Activated CD8-positive, alpha-beta memory T cell treated with anti-CD3 and anti-CD28 coated beads, Interleukin-2, amount 50 U/mL, for 4 hours (primary cell): ENCODE results near the gene MSH3.
"Not testable (repeated sequence)": the region's sequence is repeated elsewhere in the genome, so short reads cannot be mapped to it uniquely, and the experiment has no call there.

Experiments used
- DNase-seq: peaks from one replicate; pipeline ENCODE4 v3.0.0-alpha.2; 2020

MSH3 gene

DNA sequence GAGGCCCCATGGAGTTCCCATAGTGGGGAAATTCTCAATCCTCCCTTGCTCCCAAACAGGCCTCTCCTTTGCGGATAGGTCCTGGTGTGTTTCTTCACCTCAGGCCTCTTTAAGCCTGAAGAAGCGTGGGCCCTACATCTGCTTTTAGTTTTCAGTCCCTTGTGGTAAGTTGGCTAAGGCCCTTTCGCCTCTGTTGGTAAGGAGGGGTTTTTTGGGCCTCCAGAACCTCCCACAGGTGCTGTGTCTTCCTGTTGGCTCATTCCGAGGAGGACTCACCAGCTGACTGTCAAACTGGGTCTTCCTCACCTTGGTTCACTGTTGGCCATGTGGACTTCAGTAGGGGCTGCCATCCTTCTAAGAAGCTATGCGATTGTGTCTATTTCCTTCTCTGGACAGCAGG, 56.8 kb downstream of the MSH3 start:
- DNase-seq, result no peak

DNA sequence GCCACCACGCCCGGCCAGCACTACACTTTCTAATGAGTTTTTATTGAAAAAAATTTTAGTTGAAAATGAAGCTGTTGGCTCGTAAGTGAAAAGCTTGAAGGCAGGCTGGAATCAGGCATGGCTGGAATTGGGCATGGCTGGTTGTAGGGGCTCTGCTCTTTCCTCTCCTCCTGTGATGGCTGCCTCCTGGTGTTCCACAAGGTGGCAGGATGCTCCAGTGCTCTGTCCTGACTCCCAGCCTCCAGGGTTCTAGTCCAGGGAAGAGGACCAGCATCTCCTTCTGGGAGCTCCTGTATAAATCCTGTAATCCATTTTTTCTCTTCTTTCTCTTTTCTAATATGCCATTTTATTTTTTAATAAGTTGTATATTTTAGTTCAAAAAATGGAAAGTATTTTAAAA, 57.5 kb downstream of the MSH3 start:
- DNase-seq, result no peak

DNA sequence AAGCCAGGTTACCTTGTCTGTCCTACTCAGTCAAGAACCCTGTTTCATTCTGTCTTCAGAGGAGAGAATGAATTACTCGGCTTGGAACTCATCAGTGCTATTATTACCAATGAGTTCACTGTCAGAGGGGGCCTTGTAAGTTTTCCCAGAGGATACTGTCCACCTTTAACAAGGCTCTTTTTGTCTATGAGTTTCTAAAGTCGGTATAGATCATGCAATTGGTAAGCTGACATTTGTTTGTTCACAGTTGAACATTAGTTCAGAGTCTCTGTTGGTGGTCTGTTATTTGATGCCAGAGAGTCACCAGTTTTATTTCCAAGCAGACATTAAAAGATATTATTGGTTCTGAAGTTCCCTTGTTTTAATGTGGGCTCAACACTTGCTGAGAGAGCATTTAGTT, 58.5 kb downstream of the MSH3 start:
- DNase-seq, result no peak

DNA sequence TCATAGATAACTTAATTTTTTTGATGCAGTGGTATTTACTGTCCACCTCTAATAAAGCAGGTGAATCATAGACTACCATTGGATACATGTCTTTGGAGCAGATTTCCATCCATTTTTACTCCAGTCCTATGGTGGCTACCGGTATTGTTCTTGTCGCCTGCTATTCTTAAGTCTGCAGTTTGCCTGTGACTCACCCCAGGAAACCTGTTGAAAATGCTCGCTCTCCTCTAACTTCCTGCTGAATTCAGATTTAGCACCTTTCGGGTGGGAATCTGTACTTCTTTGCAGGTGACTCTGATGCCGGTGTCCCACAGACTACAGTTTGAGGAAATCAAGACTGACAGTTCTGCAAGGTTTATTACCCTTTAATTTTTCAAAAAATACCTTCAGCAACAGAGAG, 59.2 kb downstream of the MSH3 start:
- DNase-seq, result no peak

DNA sequence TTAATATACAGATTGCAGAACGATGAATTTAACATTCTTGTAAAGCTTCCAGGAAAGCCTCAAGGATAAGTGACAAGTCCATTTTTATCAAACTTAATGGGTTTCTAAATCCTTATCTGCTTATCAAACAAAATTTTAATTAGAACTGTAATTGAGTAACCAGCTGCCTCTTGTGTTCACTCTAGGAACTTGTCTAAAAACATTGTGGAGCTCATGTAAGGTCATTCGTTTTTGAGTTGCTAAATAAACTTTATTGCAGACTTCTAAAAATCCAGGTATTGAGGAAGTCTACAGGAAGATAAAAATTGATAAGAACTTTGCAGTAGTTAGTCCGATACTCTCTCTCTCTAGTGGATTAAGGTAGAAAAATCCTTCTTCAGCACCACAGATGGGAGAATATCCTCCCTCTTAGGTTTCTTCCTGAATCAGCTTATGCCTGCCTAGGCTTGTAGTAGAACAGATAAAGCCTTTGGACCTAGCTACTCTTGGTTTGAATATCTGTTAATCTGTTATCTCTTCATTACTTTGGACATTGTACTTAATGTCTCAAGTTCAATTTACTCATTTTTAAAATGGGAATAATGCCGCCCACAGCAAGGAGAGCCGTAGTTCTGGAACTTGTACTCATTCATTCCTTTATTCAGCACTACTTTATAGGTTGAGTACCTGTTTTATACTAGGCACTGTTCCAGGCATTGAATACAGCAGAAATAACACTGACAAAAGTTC, 60.3 kb downstream of the MSH3 start:
- no peak for DNase-seq

DNA sequence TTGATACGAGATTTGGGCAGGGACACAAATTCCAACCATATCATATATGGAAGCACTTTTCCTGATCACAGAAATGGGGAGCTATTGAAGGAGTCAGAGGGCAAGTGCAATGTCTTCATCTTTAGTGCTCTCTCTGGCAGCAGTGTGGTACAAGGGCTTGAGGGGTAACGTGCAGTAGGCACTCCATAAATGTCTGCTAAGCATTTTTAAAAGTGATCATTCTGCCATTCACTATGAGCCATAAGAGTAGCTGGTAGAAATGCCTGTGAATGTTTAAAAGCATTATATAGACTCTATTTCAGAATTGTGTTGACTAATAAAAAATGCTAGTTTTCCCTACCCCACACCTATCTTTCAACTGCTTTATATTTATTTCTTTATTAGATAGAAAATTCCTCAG, 61.4 kb downstream of the MSH3 start:
- no peak for DNase-seq

DNA sequence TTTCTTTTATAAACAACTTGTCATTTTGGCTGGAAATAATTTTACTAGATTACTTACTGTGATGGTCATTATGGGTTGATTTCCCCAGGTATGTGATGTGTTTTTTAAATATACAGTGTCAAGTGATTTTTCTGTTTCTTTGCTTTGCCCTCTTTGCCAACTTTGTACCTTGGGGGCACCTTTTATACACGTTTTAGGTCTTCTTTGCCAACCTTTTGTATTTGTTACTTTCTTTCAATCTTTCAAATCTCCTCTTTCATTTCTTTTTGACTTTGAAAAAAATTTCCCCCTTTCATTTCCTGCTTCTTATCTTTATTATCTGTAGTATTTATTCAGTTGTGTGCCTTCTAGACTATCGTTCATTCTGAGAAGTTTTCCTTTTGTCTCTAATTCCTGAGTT, 65.7 kb downstream of the MSH3 start:
- no peak for DNase-seq

DNA sequence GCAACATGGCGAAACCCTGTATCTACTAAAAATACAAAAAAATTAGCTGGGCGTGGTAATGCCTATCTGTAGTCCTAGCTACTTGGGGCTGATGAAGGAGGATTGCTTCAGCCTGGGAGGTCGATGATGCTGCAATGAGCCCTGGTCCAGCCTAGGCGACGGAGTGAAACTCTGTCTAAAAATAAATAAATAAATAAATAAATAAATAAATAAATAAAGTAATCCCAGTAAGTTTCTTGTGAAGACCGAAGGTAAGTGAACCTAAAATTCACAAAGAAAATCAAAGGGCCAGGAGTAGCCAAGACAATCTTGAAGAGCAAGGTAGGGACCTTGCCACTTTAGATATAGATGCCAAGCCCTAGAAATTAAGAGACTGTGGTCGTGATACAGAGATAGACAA, 68.5 kb downstream of the MSH3 start:
- no peak for DNase-seq

DNA sequence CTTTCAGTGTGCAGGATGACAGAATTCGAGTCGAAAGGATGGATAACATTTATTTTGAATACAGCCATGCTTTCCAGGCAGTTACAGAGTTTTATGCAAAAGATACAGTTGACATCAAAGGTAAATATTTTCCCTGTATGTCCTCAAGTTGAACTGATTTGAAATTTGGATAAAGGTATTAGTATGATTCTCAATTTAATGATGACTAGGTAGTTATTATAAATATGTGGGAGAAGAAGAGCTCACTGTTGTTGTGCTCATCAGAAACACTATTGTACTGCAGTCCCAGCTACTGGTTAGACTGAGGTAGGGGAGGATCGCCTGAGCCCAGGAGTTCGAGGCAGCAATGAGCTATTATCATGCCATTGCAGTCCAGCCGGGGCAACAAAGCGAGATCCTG, 71.0 kb downstream of the MSH3 start:
- no peak for DNase-seq

DNA sequence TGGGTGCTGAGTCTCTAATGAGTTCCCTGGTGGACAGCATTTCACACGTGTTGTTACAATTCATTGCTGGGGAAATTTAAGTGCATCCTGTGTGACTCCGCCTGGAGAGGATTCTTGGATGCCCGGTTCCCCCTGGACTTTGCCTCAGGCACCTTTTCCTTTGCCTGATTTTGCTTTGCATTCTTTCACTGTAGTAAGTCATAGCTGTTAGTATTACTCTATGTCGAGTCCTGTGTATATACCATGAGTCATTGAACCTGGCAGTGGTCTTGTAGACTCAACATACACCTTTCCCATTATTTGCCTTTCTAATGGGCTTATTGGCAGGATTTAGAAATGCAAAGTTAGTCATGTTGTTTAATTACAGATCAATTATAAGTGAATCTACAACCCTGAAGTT, 82.3 kb downstream of the MSH3 start:
- no peak for DNase-seq

DNA sequence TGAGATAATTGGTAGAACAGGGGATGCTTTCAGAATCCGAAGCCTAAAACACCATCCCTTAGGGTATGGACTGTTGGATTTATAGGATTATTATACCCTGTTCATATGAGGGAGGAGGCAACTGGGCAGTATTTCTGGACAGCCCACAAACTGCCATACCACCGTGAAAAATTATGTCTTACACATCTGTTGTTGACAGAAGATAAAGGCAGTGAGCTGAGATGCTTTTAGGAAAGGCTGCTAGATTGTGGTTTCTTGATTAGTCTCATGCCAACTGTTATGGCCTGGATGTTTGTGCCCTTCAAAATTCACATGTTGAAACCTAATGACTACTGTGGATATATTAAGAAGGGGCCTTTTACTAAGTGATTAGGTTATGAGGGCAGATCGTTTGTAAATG, 84.0 kb downstream of the MSH3 start:
- DNase-seq, result no peak

DNA sequence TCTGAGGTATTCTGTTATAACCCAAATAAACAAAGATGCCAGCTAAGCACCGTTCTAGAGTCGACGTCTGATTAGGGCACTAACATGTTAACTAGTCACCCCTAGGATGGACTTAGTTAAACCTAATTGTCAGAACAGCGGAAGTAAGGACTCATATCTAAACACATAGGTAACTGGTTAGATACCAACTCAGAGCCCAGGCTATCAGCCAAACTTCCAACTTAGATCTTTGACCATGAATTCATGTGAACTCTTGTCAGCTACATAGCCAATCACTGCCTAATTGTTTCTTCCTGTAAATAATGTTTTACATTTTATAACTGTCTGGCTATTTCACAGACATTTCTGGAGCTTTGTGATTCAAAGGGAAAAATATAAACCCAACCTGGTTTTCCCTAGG, 84.6 kb downstream of the MSH3 start:
- no peak for DNase-seq

DNA sequence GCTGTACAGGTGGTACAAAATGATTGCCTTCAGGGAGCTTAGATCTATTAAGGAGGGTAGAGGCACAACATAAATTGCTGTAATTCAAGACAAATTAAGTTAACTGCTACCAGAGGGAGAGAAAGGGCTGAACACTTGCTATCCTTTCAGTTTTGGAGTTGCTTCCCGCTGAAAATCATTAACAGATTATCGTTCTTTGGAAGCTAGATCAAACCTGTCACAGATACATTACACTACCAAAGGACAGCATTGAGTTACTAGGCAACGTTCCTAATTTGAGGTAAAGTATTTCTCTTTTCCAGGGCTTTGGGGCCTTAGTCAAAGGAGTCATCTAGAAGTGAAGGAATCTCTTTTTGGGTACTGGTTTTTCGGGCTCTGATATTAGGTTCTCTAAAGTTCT, 85.0 kb downstream of the MSH3 start:
- DNase-seq, result no peak

DNA sequence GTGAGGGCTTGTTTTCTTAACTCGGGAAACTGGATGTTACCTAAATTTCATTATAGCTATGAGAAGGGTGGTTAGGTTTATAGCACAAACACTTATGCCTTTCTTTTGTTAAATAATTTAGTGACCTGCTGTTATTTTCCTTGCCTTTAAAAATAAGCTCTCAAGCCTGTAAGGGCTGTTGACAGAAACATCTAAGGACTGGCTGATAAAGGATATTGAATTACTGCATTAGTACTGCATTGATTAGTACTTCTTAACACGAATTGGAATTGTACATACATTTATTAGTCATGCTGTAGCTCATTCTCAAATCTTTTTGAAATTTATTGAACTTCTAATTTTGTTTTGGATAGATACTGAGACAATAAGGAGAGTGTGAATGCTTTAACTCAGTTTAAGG, 85.4 kb downstream of the MSH3 start:
- DNase-seq, result no peak

DNA sequence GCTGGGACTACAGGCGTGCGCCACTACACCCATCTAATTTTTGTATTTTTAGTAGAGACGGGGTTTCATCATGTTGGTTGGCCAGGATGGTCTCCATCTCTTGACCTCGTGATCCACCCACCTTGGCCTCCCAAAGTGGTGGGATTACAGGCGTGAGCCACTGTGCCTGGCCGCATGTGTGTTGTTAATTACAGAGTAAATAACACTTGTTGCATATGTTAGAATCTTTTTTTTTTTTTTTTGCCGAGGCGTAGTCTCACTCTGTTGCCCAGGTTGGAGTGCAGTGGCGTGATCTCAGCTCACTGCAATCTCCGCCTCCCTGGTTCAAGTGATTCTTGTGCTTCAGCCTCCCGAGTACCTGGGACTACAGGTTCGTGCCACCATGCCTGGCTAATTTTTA, 86.0 kb downstream of the MSH3 start:
- not testable (repeated sequence) for DNase-seq

DNA sequence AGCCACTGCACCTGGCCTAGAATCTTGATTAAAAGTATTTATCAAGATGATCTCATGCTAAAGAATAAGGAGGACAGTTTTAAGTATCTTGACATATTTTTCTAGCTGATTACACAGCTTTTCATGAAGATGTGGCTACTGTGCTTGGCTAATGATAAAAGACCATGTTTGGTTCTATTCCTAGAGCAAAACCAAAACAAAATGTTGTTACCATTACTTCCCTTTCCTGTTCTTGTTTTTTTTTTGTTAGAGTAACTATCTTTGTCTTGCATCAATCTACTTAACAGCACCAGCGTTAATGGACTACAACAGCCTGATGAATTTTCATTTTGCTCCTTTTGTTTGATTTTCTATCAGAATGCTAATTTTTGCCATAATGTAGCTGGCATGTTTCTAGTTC, 86.5 kb downstream of the MSH3 start:
- DNase-seq, result no peak

DNA sequence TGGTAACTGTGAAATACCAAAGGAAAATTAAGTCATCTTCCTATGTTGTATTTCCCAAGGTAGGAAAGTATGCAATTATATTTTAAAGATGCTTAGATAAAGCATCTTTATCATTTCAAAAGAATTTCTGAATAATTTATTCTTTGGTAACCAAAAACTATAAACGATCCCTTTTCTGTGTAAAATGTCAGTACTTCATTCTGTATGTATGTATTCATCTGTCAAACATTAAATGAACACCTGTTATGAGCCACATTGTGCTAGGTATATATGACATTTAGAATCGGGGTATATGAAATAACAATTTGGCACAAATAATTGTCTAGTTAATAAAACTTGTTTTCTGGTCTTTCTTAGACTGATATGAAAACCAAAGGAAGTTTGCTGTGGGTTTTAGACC, 89.7 kb downstream of the MSH3 start:
- no peak for DNase-seq

DNA sequence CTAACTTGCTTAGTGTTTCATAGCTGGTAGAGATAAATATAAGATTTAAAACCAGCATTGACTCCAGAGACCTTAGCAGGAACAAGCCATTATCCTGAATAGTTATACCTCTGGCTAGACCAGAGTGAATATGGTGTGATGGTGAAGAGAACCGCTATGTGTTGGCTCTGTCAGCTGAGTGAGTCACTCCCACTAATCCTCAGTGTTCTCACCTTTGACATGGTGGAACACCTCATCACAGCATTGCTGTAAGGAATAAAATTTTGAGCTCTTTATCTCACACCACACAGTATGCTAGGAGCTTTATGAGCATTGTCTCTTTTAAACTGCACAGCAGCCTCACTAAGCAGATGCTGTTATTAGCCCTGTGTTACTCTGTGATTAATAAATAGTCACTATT, 91.0 kb downstream of the MSH3 start:
- DNase-seq, result no peak

DNA sequence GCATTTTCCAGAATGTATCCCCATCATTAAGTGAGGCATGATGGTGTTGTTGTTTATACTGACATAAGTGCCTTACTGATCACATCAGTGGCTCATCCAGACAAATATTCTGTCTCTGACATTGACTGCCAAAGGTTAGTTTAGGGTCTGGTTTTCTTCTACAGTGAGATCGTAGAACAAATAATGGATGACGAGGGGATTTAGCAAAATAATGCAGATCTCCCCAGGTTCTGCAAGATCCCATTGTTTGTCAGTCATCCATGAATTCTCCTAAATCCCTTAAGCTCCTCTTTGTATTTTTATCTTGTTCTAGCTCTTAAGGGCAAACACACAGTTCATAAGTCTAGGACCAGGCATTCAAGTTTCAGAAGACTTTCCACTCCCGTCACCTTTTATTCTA, 93.5 kb downstream of the MSH3 start:
- no peak for DNase-seq

DNA sequence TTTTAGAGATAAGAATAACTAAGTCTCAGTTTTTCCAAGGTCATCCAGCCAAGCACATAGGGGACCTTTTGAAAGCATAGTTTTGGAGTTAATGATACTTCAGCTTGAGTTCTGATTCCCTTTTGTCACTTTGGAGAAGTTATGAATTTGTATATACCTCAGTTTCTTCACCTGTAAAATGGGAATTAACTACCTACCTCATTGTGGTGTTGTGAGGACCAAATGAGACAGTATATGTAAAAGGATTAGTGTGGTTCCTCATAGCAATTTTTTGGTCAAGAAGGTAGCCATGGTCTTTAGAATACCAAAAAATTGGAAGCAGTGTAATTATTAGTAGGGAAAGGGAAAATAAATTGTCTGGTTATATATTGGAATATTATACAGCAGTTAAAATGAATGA, 98.0 kb downstream of the MSH3 start:
- DNase-seq, result no peak

DNA sequence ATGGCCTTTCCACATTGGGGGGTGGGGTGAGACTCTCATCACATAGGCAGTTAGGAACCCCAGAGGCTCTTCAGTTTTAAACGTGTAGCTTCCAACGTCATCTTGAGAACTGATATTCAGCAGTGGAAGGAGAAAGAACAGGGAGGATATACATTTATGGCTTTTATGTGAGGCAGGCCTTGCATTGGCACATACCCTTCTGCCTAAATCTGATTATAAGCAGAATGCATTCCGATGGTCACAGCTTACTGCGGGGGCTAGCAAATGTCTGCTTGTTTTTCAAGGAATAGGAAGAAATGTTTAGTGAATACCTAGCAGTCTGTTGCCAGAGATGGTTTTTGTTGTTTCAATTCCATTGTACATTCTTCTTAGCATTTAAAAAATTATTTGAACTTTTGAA, 99.3 kb downstream of the MSH3 start:
- DNase-seq, result no peak

DNA sequence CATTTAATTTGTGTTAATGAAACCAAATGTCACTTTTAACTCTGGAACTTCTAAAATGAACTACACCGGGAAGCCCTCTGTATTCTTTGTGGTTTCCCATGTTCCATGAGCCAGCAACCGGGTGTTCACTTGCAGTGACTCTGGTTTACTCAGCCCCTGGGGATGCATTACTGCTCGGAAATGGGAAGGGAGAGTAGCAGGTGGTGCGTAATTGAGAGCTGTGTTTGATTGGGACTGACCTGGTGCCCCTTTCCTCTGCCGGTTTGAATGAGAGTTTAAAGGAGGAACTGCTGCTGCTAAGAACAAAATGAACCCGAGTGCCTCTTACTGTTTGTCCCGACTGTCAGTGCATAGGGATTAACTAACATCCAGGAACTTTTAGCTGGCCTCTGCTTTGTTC, 100.4 kb downstream of the MSH3 start:
- DNase-seq, result no peak

DNA sequence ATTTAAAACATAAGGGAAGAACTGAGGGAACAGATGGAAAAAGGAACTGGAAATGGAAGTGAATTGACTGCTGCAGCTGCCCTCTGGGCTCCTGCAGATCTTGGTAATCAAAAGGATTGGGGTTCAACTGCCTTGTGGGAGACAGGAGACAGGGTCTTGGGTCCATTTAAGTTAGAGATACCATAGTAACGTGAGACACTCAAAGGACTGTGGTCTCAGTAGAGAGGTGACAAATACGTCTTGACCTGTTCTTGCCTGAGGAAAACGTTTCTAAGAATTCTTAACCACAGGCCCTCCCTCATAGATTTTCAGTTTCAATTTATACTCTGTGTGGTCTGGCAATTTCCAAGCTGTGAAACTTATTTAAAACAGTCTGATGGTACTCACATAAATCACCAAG, 101.2 kb downstream of the MSH3 start:
- DNase-seq, result no peak

DNA sequence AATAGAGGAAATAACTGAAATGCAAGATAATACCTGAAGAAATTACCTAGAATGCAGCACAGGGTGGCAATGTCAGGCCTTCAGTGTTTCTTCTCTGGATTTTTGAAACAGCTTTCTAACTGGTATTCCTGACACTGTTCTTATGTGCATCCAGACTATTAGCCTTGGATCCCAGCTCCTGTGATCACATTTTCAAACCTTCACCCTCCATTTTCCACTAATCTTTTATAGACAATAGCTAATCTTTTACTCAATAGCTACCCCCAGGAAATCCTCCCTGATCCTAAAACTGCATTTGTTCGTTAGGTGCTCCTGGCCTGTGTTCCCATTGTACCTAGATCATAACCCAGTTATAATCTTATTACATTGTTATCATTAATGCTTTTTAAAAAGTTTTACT, 101.8 kb downstream of the MSH3 start:
- DNase-seq, result no peak

DNA sequence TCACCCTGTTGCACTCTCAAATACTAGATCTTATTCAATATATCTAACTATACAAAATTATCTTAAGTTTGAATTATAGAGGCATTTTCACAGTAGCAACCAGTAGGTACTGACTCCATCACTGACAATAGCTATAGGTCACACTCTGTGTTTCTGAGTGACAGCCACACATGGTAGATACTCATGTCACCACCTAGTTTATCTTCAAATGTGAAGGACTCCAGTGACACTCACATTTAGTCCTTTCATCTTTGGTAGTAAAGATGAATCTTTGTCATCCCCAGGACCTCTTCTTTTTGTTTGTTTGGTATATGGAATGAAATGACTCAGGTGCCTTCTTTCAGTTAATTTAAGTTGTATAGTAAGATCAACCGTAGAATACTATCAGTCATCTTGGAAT, 102.8 kb downstream of the MSH3 start:
- no peak for DNase-seq
